ENCODE results near the gene SPACA6.

- TF ChIP-seq CTCF (IDR thresholded peaks at IDR 0.05; ENCODE audit: insufficient read depth, low read length, poor library complexity, severe bottlenecking) (no peak), EZH2phosphoT487 (conservative IDR thresholded peaks at IDR 0.05; ENCODE audit: low read length) (no peak)
These were observed 9.1 kb downstream of the SPACA6 start for GRCh38 chr19:51702103-51702824.
